BJ (cell line): Measurements from ENCODE around the gene STK32C. TPM values are rescaled to one million over a fixed set of nuclear protein-coding genes. Genes with fewer than 3 reads are reported as not detected.

Experiments used
- CTCF ChIA-PET: fragments of 350-600 bp; formaldehyde crosslinking; extraction: SDS; loops from one replicate; lab custom pipeline; 2021; ENCODE audit warnings: antibody characterized with exemption, inconsistent platforms; lab: Yijun Ruan, JAX
- POLR2A ChIA-PET: fragments of 300-600 bp; sonication (Branson Sonifier 250); formaldehyde crosslinking; extraction: SDS; loops from one replicate; lab custom pipeline; 2021; ENCODE audit warnings: antibody characterized with exemption; lab: Charles Lee
- DNase-seq: peaks from one replicate; pipeline ENCODE4 v3.0.0-alpha.2; 2011; ENCODE audit warnings: low read depth
- H3K27me3 ChIP-seq: 2 replicates; pipeline ENCODE4 v1.6.0; 2011; ENCODE audit warnings: low read length; ENCODE audit not compliant: control insufficient read depth, insufficient read depth
- H3K36me3 ChIP-seq: 2 replicates; pipeline ENCODE4 v1.5.1; 2011; ENCODE audit warnings: low read length; ENCODE audit not compliant: control insufficient read depth, insufficient read depth
- H3K4me3 ChIP-seq: 2 replicates; pipeline ENCODE4 v1.5.1; 2011; ENCODE audit warnings: low read depth, mild to moderate bottlenecking, control low read depth, low read length
- CTCF ChIP-seq: IDR thresholded peaks from 2 replicates; pipeline ENCODE4 v1.5.1; 2011; ENCODE audit warnings: low read depth, mild to moderate bottlenecking, control low read depth, inconsistent platforms, low read length, moderate library complexity; ENCODE audit not compliant: insufficient read depth
- polyA plus RNA-seq: library from polyadenylated mRNA; depleted of rRNA; stranded (reverse); fragments of >200 nt; gene quantifications from 2 replicates; pipeline ENCODE4 v1.2.3, GENCODE V29; 2011

The STK32C gene
- polyA plus RNA-seq, 1 experiment, result 12.1 TPM

GRCh38 chr10:132305654-132306342 lies 2.0 kb downstream of the STK32C start:
- TF ChIP-seq CTCF, result no peak
- ChIA-PET CTCF (no interaction called here), POLR2A (no interaction called here)
- no peak for DNase-seq
- no peaks in the 10 kb centered on the region for H3K36me3 ChIP-seq
- peaks cover 4% of the 10 kb centered on the region; the same call in 1 of the 2 replicates for H3K27me3 ChIP-seq
- no peak overlapping the region for H3K4me3 ChIP-seq

- H3K27me3 ChIP-seq, result peaks cover 4% of the 10 kb centered on the region; the same call in 1 of the 2 replicates
- CTCF ChIA-PET, result no interaction called here
These were observed 2.8 kb downstream of the STK32C start for GRCh38 chr10:132304756-132305509.

GRCh38 chr10:132303361-132304115 lies 4.2 kb downstream of the STK32C start:
- peaks cover 4% of the 10 kb centered on the region; the same call in 1 of the 2 replicates for H3K27me3 ChIP-seq
- POLR2A ChIA-PET, result no interaction called here
- TF ChIP-seq CTCF, result no peak
- DNase-seq, result no peak
- no peak overlapping the region for H3K4me3 ChIP-seq
- H3K36me3 ChIP-seq, result no peaks in the 10 kb centered on the region
- CTCF ChIA-PET, result no interaction called here

More at GRCh38 chr10:132304756-132305509, 2.8 kb downstream of the STK32C start:
- POLR2A ChIA-PET, result no interaction called here
- no peak for TF ChIP-seq CTCF
- no peaks in the 10 kb centered on the region for H3K36me3 ChIP-seq
- H3K4me3 ChIP-seq, result no peak overlapping the region
- DNase-seq, result no peak

GRCh38 chr10:132302421-132303310 lies 5.1 kb downstream of the STK32C start:
- peaks cover 6% of the 10 kb centered on the region; the same call in 1 of the 2 replicates for H3K27me3 ChIP-seq
- CTCF ChIA-PET, result no interaction called here
- DNase-seq, result no peak
- no peak for TF ChIP-seq CTCF
- POLR2A ChIA-PET, result no interaction called here
- H3K36me3 ChIP-seq, result no peaks in the 10 kb centered on the region
- H3K4me3 ChIP-seq, result no peak overlapping the region
